Measurements from ENCODE around the gene GSPT1. TPM values are rescaled to one million over a fixed set of nuclear protein-coding genes. Genes with fewer than 3 reads are reported as not detected.
A peak's percentile ranks its signal among the peaks of the same experiment; 100 is the strongest.
"Not testable (repeated sequence)": the region's sequence is repeated elsewhere in the genome, so short reads cannot be mapped to it uniquely, and the experiment has no call there.

Gene GSPT1
- total RNA-seq, 2 experiments from 2014 or later: 257 to 269 TPM

GRCh38 chr16:11824362-11824761, 91.4 kb downstream of the GSPT1 start:
- no peak overlapping the region for H3K4me3 Mint-ChIP-seq
- intact Hi-C loops (cut with DNase I, micrococcal nuclease): no loop called here
- H3K27me3 Mint-ChIP-seq: no peaks in the 10 kb centered on the region
- no peaks in the 10 kb centered on the region for H3K9me3 Mint-ChIP-seq
- Histone ChIP-seq H3K27me3 (ENCODE audit: control insufficient read depth in 1 of 2, insufficient read depth in 2 of 2, low read length in 2 of 2) (no peaks in the 10 kb centered on the region), H3K36me3 (ENCODE audit: insufficient read depth, low read length) (no peaks in the 10 kb centered on the region), H3K4me3 (ENCODE audit: low read length) (no peak overlapping the region), H3K4me1 (ENCODE audit: insufficient read depth, low read length) (no peaks in the 10 kb centered on the region), H3K27ac (ENCODE audit: low read depth in 1 of 2, low read length in 2 of 2) (no peak overlapping the region), H3K9me3 (ENCODE audit: control insufficient read depth in 1 of 2, insufficient read depth in 1 of 2, low read length in 2 of 2) (no peaks in the 10 kb centered on the region)
- TF ChIP-seq, protein P1, sequence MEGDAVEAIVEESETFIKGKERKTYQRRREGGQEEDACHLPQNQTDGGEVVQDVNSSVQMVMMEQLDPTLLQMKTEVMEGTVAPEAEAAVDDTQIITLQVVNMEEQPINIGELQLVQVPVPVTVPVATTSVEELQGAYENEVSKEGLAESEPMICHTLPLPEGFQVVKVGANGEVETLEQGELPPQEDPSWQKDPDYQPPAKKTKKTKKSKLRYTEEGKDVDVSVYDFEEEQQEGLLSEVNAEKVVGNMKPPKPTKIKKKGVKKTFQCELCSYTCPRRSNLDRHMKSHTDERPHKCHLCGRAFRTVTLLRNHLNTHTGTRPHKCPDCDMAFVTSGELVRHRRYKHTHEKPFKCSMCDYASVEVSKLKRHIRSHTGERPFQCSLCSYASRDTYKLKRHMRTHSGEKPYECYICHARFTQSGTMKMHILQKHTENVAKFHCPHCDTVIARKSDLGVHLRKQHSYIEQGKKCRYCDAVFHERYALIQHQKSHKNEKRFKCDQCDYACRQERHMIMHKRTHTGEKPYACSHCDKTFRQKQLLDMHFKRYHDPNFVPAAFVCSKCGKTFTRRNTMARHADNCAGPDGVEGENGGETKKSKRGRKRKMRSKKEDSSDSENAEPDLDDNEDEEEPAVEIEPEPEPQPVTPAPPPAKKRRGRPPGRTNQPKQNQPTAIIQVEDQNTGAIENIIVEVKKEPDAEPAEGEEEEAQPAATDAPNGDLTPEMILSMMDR (IDR thresholded peaks at IDR 0.05): no peak
- H3K27ac Mint-ChIP-seq: no peak overlapping the region
- DNase-seq (peak in 3 of 14 experiments; percentile 17 to 27 (median 22)), ATAC-seq (ENCODE audit: poor library complexity) (no peak)
- no peaks in the 10 kb centered on the region for H3K36me3 Mint-ChIP-seq (ENCODE audit: low read depth)
- CTCF ChIA-PET: no interaction called here
- H3K4me1 Mint-ChIP-seq (ENCODE audit: low read depth): no peaks in the 10 kb centered on the region
- POLR2A ChIA-PET: no interaction called here

GRCh38 chr16:11823645-11824044, 92.1 kb downstream of the GSPT1 start:
- H3K27ac ChIP-seq (ENCODE audit: low read depth in 1 of 2, low read length in 2 of 2); ATAC-seq (ENCODE audit: poor library complexity); H3K4me3 Mint-ChIP-seq; intact Hi-C loops (cut with DNase I, micrococcal nuclease); H3K9me3 ChIP-seq (ENCODE audit: control insufficient read depth in 1 of 2, insufficient read depth in 1 of 2, low read length in 2 of 2); H3K27me3 Mint-ChIP-seq; H3K4me1 ChIP-seq (ENCODE audit: insufficient read depth, low read length); H3K36me3 ChIP-seq (ENCODE audit: insufficient read depth, low read length); H3K4me1 Mint-ChIP-seq (ENCODE audit: low read depth); CTCF ChIA-PET; DNase-seq; H3K4me3 ChIP-seq (ENCODE audit: low read length); H3K27me3 ChIP-seq (ENCODE audit: control insufficient read depth in 1 of 2, insufficient read depth in 2 of 2, low read length in 2 of 2); H3K36me3 Mint-ChIP-seq (ENCODE audit: low read depth); H3K27ac Mint-ChIP-seq; H3K9me3 Mint-ChIP-seq: not testable (repeated sequence)
- POLR2A ChIA-PET: interaction anchor here (0.6 kb wide), 1 partner anchor 230 kb away, joined by 3 read pairs; no protein-coding TSS in a partner anchor

DNA sequence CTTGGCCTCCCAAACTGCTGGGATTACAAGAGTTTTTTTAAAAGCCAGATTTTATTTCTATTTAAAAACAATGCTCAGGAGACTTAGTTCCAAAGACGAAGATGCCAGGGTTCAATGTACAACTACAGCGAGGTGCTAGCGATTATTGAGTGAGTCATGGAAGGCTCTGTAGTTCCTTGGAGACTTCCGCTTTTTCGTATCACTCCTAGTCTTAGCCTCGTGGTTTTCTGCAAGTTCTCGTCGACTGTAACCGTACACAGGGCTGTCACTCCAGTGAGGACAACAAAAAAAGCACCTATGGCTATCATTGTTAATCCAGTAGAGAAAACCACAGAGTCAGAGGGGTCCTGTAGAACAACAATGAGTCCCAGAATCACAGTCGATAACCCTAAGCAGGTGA, 96.0 kb downstream of the GSPT1 start:
- no peaks in the 10 kb centered on the region for H3K9me3 Mint-ChIP-seq
- TF ChIP-seq, protein P1 (IDR thresholded peaks at IDR 0.05): no peak
- Histone ChIP-seq H3K4me1 (ENCODE audit: insufficient read depth, low read length) (peaks cover 2% of the 10 kb centered on the region), H3K27me3 (ENCODE audit: control insufficient read depth in 1 of 2, insufficient read depth in 2 of 2, low read length in 2 of 2) (no peaks in the 10 kb centered on the region), H3K9me3 (ENCODE audit: control insufficient read depth in 1 of 2, insufficient read depth in 1 of 2, low read length in 2 of 2) (no peaks in the 10 kb centered on the region), H3K4me3 (ENCODE audit: low read length) (no peak overlapping the region), H3K36me3 (ENCODE audit: insufficient read depth, low read length) (no peaks in the 10 kb centered on the region), H3K27ac (ENCODE audit: low read depth in 1 of 2, low read length in 2 of 2) (no peak overlapping the region)
- H3K4me3 Mint-ChIP-seq: no peak overlapping the region
- ChIA-PET CTCF (no interaction called here), POLR2A (no interaction called here)
- DNase-seq (peak in 2 of 14 experiments; percentile 19 to 37), ATAC-seq (ENCODE audit: poor library complexity) (no peak)
- H3K36me3 Mint-ChIP-seq (ENCODE audit: low read depth): no peaks in the 10 kb centered on the region
- no peak overlapping the region for H3K27ac Mint-ChIP-seq
- H3K4me1 Mint-ChIP-seq (ENCODE audit: low read depth): no peaks in the 10 kb centered on the region
- H3K27me3 Mint-ChIP-seq: no peaks in the 10 kb centered on the region
- intact Hi-C loops (cut with DNase I, micrococcal nuclease): loop anchor here in 1 of 2 experiments (10.0 kb wide), 2 partner anchors 175 to 855 kb away; no protein-coding TSS in a partner anchor

GRCh38 chr16:11818970-11819369, 96.8 kb downstream of the GSPT1 start:
- H3K4me1 Mint-ChIP-seq (ENCODE audit: low read depth); H3K9me3 Mint-ChIP-seq; H3K4me3 ChIP-seq (ENCODE audit: low read length); POLR2A ChIA-PET; DNase-seq; CTCF ChIA-PET; H3K36me3 ChIP-seq (ENCODE audit: insufficient read depth, low read length); H3K36me3 Mint-ChIP-seq (ENCODE audit: low read depth); H3K4me1 ChIP-seq (ENCODE audit: insufficient read depth, low read length); H3K9me3 ChIP-seq (ENCODE audit: control insufficient read depth in 1 of 2, insufficient read depth in 1 of 2, low read length in 2 of 2); H3K27me3 Mint-ChIP-seq; H3K27ac Mint-ChIP-seq; ATAC-seq (ENCODE audit: poor library complexity); H3K27ac ChIP-seq (ENCODE audit: low read depth in 1 of 2, low read length in 2 of 2); H3K27me3 ChIP-seq (ENCODE audit: control insufficient read depth in 1 of 2, insufficient read depth in 2 of 2, low read length in 2 of 2); H3K4me3 Mint-ChIP-seq: not testable (repeated sequence)
- intact Hi-C loops (cut with DNase I, micrococcal nuclease): loop anchor here in 1 of 2 experiments (10.0 kb wide), 2 partner anchors 174 to 854 kb away; no protein-coding TSS in a partner anchor

Other genes starting within 250 kb of the GSPT1 start
- gene SNN, start 247.5 kb downstream of the GSPT1 start, total RNA-seq: 10 to 100 TPM; 76.3 to 79.7 TPM
- 100 to 1,000 TPM; 111 to 112 TPM for gene TXNDC11, start 173.1 kb downstream of the GSPT1 start, total RNA-seq
- gene ZC3H7A, start 118.7 kb downstream of the GSPT1 start, total RNA-seq: 100 to 1,000 TPM; 131 to 143 TPM
- gene RSL1D1, start 64.4 kb downstream of the GSPT1 start, total RNA-seq: 100 to 1,000 TPM; 224 to 237 TPM
- gene NPIPB2, start 26.1 kb upstream of the GSPT1 start, total RNA-seq: 10 to 100 TPM; 10.6 to 12.3 TPM
- not detected for gene TNFRSF17, start 49.3 kb upstream of the GSPT1 start, total RNA-seq
- 10 to 100 TPM; 26.7 to 27.4 TPM for gene SNX29, start 60.8 kb upstream of the GSPT1 start, total RNA-seq